ENCODE results near the gene TRPM2.

The TRPM2 gene

DNA sequence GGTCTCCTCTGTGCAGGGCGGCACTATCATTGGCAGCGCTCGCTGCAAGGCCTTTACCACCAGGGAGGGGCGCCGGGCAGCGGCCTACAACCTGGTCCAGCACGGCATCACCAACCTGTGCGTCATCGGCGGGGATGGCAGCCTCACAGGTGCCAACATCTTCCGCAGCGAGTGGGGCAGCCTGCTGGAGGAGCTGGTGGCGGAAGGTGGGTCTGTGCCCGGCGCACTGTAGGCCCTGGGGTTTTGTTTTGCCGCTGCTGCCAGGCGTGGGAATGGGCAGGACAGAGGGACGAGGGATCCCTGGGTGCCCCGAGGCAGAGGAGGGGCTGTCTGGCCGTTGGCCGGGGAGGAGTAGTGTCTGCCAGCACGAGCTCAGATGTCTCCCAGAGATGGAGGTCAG lies 41.3 kb upstream of the TRPM2 start:
- no peak for TF ChIP-seq CTCF (IDR thresholded peaks at IDR 0.05; ENCODE audit: low read depth, low read length)
- no peak overlapping the region for H3K4me3 ChIP-seq (ENCODE audit: low read depth, low read length)

DNA sequence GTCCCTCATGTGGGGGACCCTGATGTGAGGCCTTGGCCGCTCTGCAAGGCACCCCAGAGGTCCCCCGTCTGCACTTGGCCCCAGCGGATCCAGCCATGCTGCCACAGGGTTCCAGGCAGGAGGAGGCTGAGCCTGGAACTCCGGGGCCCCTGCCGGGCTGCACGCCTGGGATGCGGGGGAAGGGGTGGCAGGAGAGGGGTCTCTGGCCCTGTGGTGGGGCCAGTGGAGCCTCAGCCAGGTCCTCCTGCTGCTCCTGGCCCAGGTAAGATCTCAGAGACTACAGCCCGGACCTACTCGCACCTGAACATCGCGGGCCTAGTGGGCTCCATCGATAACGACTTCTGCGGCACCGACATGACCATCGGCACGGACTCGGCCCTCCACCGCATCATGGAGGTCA lies 40.7 kb upstream of the TRPM2 start:
- no peak for TF ChIP-seq CTCF (IDR thresholded peaks at IDR 0.05; ENCODE audit: low read depth, low read length)
- H3K4me3 ChIP-seq (ENCODE audit: low read depth, low read length): no peak overlapping the region

DNA sequence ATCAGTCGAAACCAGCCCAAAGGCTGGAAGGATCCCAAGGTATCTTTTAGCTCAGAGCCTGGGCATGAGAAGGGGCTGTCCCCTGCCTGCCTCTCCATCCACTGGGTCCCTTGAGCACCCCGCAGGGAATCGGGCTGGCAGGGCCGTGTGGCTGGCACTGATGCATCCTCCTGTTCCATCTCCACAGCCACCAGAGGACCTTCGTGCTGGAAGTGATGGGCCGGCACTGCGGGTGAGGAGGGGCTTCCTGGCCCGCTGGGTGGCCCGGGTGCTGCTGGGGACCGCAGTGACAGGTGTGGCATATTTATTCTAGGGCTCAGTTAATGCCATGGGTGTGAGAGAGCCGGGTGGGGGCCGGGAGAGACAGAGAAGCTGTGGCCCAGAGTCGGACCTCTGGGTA lies 40.0 kb upstream of the TRPM2 start:
- TF ChIP-seq CTCF (IDR thresholded peaks at IDR 0.05; ENCODE audit: low read depth, low read length): no peak
- no peak overlapping the region for H3K4me3 ChIP-seq (ENCODE audit: low read depth, low read length)

- no peak overlapping the region for H3K4me3 ChIP-seq (ENCODE audit: low read depth, low read length)
- no peak for TF ChIP-seq CTCF (IDR thresholded peaks at IDR 0.05; ENCODE audit: low read depth, low read length)
Observed at GRCh38 chr21:44314128-44314527, 39.3 kb upstream of the TRPM2 start.

GRCh38 chr21:44314561-44314960 lies 38.9 kb upstream of the TRPM2 start:
- H3K4me3 ChIP-seq (ENCODE audit: low read depth, low read length): no peak overlapping the region
- TF ChIP-seq CTCF (IDR thresholded peaks at IDR 0.05; ENCODE audit: low read depth, low read length): no peak

GRCh38 chr21:44315691-44316203 lies 37.7 kb upstream of the TRPM2 start:
- H3K4me3 ChIP-seq (ENCODE audit: low read depth, low read length): no peak overlapping the region
- no peak for TF ChIP-seq CTCF (IDR thresholded peaks at IDR 0.05; ENCODE audit: low read depth, low read length)

- no peak for TF ChIP-seq CTCF (IDR thresholded peaks at IDR 0.05; ENCODE audit: low read depth, low read length)
- H3K4me3 ChIP-seq (ENCODE audit: low read depth, low read length): no peak overlapping the region
Observed at GRCh38 chr21:44316277-44316900, 37.0 kb upstream of the TRPM2 start.

Measured in WI38 (cell line).